HEK293 (cell line): ENCODE measurements around the gene CD44.

Source experiments
- CTCF ChIA-PET: fragments of 350-600 bp; formaldehyde crosslinking; extraction: SDS; loops from one replicate; lab custom pipeline; 2021; ENCODE audit warnings: antibody characterized with exemption; lab: Yijun Ruan, JAX
- POLR2A ChIA-PET: fragments of 300-600 bp; formaldehyde crosslinking; extraction: SDS; loops from one replicate; lab custom pipeline; 2020; ENCODE audit warnings: antibody characterized with exemption, inconsistent platforms; lab: Yijun Ruan, JAX
- H3K27ac ChIP-seq: fragments of 200-500 bp; sonication (Bioruptor generic); 2 replicates; pipeline ENCODE4 v1.5.1; 2014; ENCODE audit warnings: low read depth, low read length, control low read depth, inconsistent platforms; ENCODE audit errors: extremely low read depth
- H3K36me3 ChIP-seq, 2 experiments: fragments of 200-500 bp in 1 of 2; sonication (Bioruptor generic) in 1 of 2; 1 replicate in 1 of 2; 2 replicates in 1 of 2; pipeline ENCODE4 v1.5.1; 2014 to 2017; ENCODE audit warnings: inconsistent platforms in 2 of 2, low read length in 2 of 2; ENCODE audit not compliant: control insufficient read depth in 2 of 2, insufficient read depth in 1 of 2
- H3K4me1 ChIP-seq: fragments of 200-500 bp; sonication (Bioruptor generic); 2 replicates; pipeline ENCODE4 v1.5.1; 2014; ENCODE audit warnings: mild to moderate bottlenecking, low read length, inconsistent platforms; ENCODE audit not compliant: control insufficient read depth, insufficient read depth
- H3K4me3 ChIP-seq: 2 replicates; pipeline ENCODE4 v1.5.1; 2011; ENCODE audit warnings: low read depth, mild to moderate bottlenecking, control low read depth, low read length, moderate library complexity
- H3K9me3 ChIP-seq: fragments of 200-500 bp; sonication (Bioruptor generic); 2 replicates; pipeline ENCODE4 v1.5.1; 2014; ENCODE audit warnings: low read depth, low read length, inconsistent platforms; ENCODE audit not compliant: control insufficient read depth, insufficient read depth
- FEZF1 ChIP-seq: fragments of 450-650 bp; formaldehyde crosslinking; IDR thresholded peaks from 2 replicates; pipeline ENCODE4 v1.5.1; 2016; ENCODE audit warnings: missing biosample characterization, missing genetic modification characterization
- HOXD13 ChIP-seq: sonication (generic); formaldehyde crosslinking; IDR thresholded peaks from 2 replicates; pipeline ENCODE4 v1.8.0; 2022; ENCODE audit warnings: missing genetic modification reagents, borderline replicate concordance
- MEIS1 ChIP-seq: sonication (generic); formaldehyde crosslinking; IDR thresholded peaks from 2 replicates; pipeline ENCODE4 v1.8.1; 2022; ENCODE audit warnings: missing genetic modification reagents, mild to moderate bottlenecking, borderline replicate concordance
- TRIM28 ChIP-seq: IDR thresholded peaks from 2 replicates; pipeline ENCODE4 v1.6.1; 2011; ENCODE audit warnings: low read length, control low read depth, borderline replicate concordance
- ZBTB7A ChIP-seq: fragments of 450-650 bp; formaldehyde crosslinking; IDR thresholded peaks from 2 replicates; pipeline ENCODE4 v1.5.1; 2016; ENCODE audit warnings: low read depth, missing biosample characterization, missing genetic modification characterization
- ZFHX2 ChIP-seq: fragments of 450-650 bp; formaldehyde crosslinking; conservative IDR thresholded peaks from 2 replicates; pipeline ENCODE4 v1.5.1; 2016; ENCODE audit warnings: missing biosample characterization, missing genetic modification characterization
- ZFP37 ChIP-seq: fragments of 450-650 bp; formaldehyde crosslinking; IDR thresholded peaks from 2 replicates; pipeline ENCODE4 v1.5.1; 2016; ENCODE audit warnings: missing biosample characterization, missing genetic modification characterization
- ZFP41 ChIP-seq: fragments of 450-650 bp; formaldehyde crosslinking; IDR thresholded peaks from 2 replicates; pipeline ENCODE4 v1.5.1; 2016; ENCODE audit warnings: missing biosample characterization, missing genetic modification characterization, borderline replicate concordance
- ZNF16 ChIP-seq: fragments of 450-650 bp; formaldehyde crosslinking; IDR thresholded peaks from 2 replicates; pipeline ENCODE4 v1.5.1; 2016; ENCODE audit warnings: low read depth, missing biosample characterization, missing genetic modification characterization
- ZNF202 ChIP-seq: fragments of 450-650 bp; formaldehyde crosslinking; IDR thresholded peaks from 2 replicates; pipeline ENCODE4 v1.5.1; 2016; ENCODE audit warnings: missing biosample characterization, missing genetic modification characterization, borderline replicate concordance
- ZNF24 ChIP-seq: fragments of 450-650 bp; formaldehyde crosslinking; IDR thresholded peaks from 2 replicates; pipeline ENCODE4 v1.5.1; 2016; ENCODE audit warnings: missing biosample characterization, missing genetic modification characterization
- ZNF292 ChIP-seq: fragments of 450-650 bp; formaldehyde crosslinking; IDR thresholded peaks from 2 replicates; pipeline ENCODE4 v1.5.1; 2016; ENCODE audit warnings: low read depth, missing biosample characterization, missing genetic modification characterization, borderline replicate concordance
- ZNF416 ChIP-seq: fragments of 450-650 bp; formaldehyde crosslinking; IDR thresholded peaks from 2 replicates; pipeline ENCODE4 v1.5.1; 2016; ENCODE audit warnings: missing biosample characterization, missing genetic modification characterization
- ZNF510 ChIP-seq: fragments of 450-650 bp; formaldehyde crosslinking; IDR thresholded peaks from 2 replicates; pipeline ENCODE4 v1.5.1; 2018; ENCODE audit warnings: mild to moderate bottlenecking, missing genetic modification characterization, missing biosample characterization; ENCODE audit not compliant: insufficient replicate concordance
- ZNF555 ChIP-seq: fragments of 450-650 bp; formaldehyde crosslinking; conservative IDR thresholded peaks from 2 replicates; pipeline ENCODE4 v1.5.1; 2017; ENCODE audit warnings: missing biosample characterization, mild to moderate bottlenecking, missing genetic modification characterization, inconsistent platforms
- ZNF623 ChIP-seq: fragments of 450-650 bp; formaldehyde crosslinking; IDR thresholded peaks from 2 replicates; pipeline ENCODE4 v1.5.1; 2016; ENCODE audit warnings: missing biosample characterization, missing genetic modification characterization
- ZNF76 ChIP-seq: fragments of 450-650 bp; formaldehyde crosslinking; IDR thresholded peaks from 2 replicates; pipeline ENCODE4; 2016; ENCODE audit warnings: low read depth, missing biosample characterization, missing genetic modification characterization, borderline replicate concordance
- ZNF837 ChIP-seq: fragments of 450-650 bp; formaldehyde crosslinking; IDR thresholded peaks from 2 replicates; pipeline ENCODE4 v1.5.1; 2016; ENCODE audit warnings: missing biosample characterization, missing genetic modification characterization
- TF ChIP-seq, protein P1 (sequence below): fragments of 450-650 bp; formaldehyde crosslinking; IDR thresholded peaks from 2 replicates; pipeline ENCODE4 v1.5.1; 2016; ENCODE audit warnings: missing biosample characterization, missing genetic modification characterization
- TF ChIP-seq, protein P2 (sequence below): fragments of 450-650 bp; formaldehyde crosslinking; IDR thresholded peaks from 2 replicates; pipeline ENCODE4 v1.5.1; 2016; ENCODE audit warnings: missing biosample characterization, missing genetic modification characterization
- TF ChIP-seq, protein P3 (sequence below): fragments of 450-650 bp; formaldehyde crosslinking; IDR thresholded peaks from 2 replicates; pipeline ENCODE4 v1.5.1; 2017; ENCODE audit warnings: missing biosample characterization, missing genetic modification characterization
- TF ChIP-seq, protein P4 (sequence below): fragments of 450-650 bp; formaldehyde crosslinking; IDR thresholded peaks from 2 replicates; pipeline ENCODE4 v1.5.1; 2017; ENCODE audit warnings: missing biosample characterization, missing genetic modification characterization
- TF ChIP-seq, protein P5 (sequence below): fragments of 450-650 bp; IDR thresholded peaks from 2 replicates; pipeline ENCODE4 v1.5.1; 2018; ENCODE audit warnings: missing biosample characterization, missing genetic modification characterization

The CD44 gene

DNA sequence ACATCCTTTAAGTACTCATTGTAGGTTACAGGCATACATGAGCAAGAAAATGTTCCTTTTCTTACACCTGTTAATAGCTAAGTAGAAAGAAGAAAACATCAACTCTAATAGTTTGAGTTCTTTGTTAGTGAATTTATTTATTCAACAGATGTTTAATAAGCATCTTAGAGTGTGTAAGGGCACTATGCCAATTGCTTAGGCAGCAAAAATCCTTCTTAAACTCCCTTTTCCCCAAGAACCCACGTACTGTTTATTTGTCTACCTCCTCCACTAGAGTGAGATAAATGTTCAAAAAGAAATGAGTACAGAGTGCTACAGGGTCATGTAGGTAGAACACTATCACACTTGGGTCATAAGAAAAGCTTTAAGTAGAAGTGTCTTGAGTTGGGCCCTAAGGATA, 131.4 kb downstream of the CD44 start:
- H3K36me3 ChIP-seq: no peaks in the 10 kb centered on the region
- H3K4me1 ChIP-seq: no peaks in the 10 kb centered on the region
- TF ChIP-seq ZNF416 (tag by site-specific recombination) (no peak), HOXD13 (no peak), ZFP37 (tag by site-specific recombination) (no peak), ZNF24 (no peak), ZFP41 (tag by site-specific recombination) (no peak), ZNF555 (no peak), ZNF16 (tag by site-specific recombination) (no peak), ZFHX2 (tag by site-specific recombination) (no peak), ZBTB7A (tag by site-specific recombination) (no peak), ZNF510 (tag by site-specific recombination) (no peak)
- TF ChIP-seq, protein P1, sequence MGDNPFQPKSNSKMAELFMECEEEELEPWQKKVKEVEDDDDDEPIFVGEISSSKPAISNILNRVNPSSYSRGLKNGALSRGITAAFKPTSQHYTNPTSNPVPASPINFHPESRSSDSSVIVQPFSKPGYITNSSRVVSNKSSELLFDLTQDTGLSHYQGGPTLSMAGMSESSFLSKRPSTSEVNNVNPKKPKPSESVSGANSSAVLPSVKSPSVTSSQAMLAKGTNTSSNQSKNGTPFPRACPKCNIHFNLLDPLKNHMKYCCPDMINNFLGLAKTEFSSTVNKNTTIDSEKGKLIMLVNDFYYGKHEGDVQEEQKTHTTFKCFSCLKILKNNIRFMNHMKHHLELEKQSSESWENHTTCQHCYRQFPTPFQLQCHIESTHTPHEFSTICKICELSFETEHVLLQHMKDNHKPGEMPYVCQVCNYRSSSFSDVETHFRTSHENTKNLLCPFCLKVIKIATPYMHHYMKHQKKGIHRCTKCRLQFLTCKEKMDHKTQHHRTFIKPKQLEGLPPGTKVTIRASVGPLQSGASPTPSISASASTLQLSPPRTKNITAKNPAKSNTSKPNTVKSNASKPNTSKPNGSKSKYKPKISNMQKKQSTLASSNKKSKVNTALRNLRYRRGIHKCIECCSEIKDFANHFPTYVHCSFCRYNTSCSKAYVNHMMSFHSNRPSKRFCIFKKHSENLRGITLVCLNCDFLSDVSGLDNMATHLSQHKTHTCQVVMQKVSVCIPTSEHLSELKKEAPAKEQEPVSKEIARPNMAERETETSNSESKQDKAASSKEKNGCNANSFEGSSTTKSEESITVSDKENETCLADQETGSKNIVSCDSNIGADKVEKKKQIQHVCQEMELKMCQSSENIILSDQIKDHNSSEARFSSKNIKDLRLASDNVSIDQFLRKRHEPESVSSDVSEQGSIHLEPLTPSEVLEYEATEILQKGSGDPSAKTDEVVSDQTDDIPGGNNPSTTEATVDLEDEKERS (tag by site-specific recombination): no peak
- TF ChIP-seq, protein P2, sequence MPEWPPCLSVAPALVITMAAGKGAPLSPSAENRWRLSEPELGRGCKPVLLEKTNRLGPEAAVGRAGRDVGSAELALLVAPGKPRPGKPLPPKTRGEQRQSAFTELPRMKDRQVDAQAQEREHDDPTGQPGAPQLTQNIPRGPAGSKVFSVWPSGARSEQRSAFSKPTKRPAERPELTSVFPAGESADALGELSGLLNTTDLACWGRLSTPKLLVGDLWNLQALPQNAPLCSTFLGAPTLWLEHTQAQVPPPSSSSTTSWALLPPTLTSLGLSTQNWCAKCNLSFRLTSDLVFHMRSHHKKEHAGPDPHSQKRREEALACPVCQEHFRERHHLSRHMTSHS (tag by site-specific recombination): no peak
- TF ChIP-seq, protein P3, sequence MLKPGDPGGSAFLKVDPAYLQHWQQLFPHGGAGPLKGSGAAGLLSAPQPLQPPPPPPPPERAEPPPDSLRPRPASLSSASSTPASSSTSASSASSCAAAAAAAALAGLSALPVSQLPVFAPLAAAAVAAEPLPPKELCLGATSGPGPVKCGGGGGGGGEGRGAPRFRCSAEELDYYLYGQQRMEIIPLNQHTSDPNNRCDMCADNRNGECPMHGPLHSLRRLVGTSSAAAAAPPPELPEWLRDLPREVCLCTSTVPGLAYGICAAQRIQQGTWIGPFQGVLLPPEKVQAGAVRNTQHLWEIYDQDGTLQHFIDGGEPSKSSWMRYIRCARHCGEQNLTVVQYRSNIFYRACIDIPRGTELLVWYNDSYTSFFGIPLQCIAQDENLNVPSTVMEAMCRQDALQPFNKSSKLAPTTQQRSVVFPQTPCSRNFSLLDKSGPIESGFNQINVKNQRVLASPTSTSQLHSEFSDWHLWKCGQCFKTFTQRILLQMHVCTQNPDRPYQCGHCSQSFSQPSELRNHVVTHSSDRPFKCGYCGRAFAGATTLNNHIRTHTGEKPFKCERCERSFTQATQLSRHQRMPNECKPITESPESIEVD (tag by site-specific recombination): no peak
- TF ChIP-seq, all 188 proteins: peak for 0
- no peak overlapping the region for H3K27ac ChIP-seq
- CTCF ChIA-PET: no interaction called here
- H3K4me3 ChIP-seq: no peak overlapping the region
- POLR2A ChIA-PET: no interaction called here
- H3K9me3 ChIP-seq: no peaks in the 10 kb centered on the region

DNA sequence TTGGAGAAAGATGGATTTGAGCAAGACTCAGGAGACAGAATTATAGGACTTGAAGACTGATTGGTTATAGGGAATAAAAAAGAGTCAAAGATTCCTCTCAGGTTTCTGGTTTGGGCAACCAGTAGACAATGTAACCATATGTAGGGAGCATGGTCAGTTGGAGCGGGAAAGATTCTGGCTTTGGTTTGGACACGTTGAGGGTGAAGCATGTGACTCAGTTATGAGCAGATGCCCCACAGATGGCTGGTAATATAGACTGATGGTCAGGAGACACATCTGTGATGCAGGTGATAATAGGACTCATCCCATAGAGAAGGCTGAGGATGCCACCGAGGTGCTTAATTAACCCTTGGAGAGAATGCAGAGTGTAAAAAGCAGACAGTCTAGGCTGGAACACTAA, 132.1 kb downstream of the CD44 start:
- Histone ChIP-seq H3K9me3 (no peaks in the 10 kb centered on the region), H3K27ac (no peak overlapping the region), H3K4me3 (no peak overlapping the region), H3K36me3 (no peaks in the 10 kb centered on the region), H3K4me1 (no peaks in the 10 kb centered on the region)
- ChIA-PET CTCF (no interaction called here), POLR2A (no interaction called here)
- TF ChIP-seq ZNF24 (no peak), ZNF202 (tag by site-specific recombination) (no peak), ZNF76 (tag by site-specific recombination) (no peak), ZNF623 (tag by site-specific recombination) (no peak), ZNF292 (no peak), ZNF837 (tag by site-specific recombination) (no peak), MEIS1 (CRISPR knock-in tag) (no peak), TRIM28 (no peak), FEZF1 (no peak)
- TF ChIP-seq, protein P4, sequence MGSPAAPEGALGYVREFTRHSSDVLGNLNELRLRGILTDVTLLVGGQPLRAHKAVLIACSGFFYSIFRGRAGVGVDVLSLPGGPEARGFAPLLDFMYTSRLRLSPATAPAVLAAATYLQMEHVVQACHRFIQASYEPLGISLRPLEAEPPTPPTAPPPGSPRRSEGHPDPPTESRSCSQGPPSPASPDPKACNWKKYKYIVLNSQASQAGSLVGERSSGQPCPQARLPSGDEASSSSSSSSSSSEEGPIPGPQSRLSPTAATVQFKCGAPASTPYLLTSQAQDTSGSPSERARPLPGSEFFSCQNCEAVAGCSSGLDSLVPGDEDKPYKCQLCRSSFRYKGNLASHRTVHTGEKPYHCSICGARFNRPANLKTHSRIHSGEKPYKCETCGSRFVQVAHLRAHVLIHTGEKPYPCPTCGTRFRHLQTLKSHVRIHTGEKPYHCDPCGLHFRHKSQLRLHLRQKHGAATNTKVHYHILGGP (tag by site-specific recombination): no peak
- TF ChIP-seq, protein P5, sequence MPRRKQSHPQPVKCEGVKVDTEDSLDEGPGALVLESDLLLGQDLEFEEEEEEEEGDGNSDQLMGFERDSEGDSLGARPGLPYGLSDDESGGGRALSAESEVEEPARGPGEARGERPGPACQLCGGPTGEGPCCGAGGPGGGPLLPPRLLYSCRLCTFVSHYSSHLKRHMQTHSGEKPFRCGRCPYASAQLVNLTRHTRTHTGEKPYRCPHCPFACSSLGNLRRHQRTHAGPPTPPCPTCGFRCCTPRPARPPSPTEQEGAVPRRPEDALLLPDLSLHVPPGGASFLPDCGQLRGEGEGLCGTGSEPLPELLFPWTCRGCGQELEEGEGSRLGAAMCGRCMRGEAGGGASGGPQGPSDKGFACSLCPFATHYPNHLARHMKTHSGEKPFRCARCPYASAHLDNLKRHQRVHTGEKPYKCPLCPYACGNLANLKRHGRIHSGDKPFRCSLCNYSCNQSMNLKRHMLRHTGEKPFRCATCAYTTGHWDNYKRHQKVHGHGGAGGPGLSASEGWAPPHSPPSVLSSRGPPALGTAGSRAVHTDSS (tag by site-specific recombination): no peak
